Hepatocyte (in vitro differentiated cells): ENCODE results near the gene ACOX2.

Experiments used
- EZH2 ChIP-seq: fragments of 200-600 bp; sonication (generic); IDR thresholded peaks from 2 replicates; pipeline ENCODE4 v1.6.1; 2016; ENCODE audit warnings: antibody characterized with exemption, mild to moderate bottlenecking, borderline replicate concordance
- TF ChIP-seq, protein P1 (sequence below): fragments of 200-600 bp; sonication (generic); IDR thresholded peaks from 2 replicates; pipeline ENCODE4 v1.5.1; 2016; ENCODE audit warnings: antibody characterized with exemption, mild to moderate bottlenecking; ENCODE audit not compliant: poor library complexity

DNA sequence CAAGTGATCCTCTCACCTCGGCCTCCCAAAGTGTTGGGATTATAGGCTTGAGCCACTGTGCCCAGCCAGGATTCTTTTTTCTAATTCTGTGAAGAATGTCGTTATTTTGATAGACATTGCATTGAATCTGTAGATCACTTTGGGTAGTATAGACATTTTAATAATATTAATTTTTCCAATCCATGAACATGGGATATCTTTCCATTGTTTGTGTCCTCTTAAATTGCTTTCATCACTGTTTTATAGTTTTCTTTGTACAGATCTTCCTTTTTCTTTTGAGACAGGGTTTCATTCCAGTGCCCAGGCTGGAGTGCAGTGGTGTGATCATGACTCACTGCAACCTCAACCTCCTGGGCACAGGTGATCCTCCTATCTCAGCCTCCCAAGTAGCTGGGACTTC is 56.7 kb downstream of the ACOX2 start:
- TF ChIP-seq, protein P1, sequence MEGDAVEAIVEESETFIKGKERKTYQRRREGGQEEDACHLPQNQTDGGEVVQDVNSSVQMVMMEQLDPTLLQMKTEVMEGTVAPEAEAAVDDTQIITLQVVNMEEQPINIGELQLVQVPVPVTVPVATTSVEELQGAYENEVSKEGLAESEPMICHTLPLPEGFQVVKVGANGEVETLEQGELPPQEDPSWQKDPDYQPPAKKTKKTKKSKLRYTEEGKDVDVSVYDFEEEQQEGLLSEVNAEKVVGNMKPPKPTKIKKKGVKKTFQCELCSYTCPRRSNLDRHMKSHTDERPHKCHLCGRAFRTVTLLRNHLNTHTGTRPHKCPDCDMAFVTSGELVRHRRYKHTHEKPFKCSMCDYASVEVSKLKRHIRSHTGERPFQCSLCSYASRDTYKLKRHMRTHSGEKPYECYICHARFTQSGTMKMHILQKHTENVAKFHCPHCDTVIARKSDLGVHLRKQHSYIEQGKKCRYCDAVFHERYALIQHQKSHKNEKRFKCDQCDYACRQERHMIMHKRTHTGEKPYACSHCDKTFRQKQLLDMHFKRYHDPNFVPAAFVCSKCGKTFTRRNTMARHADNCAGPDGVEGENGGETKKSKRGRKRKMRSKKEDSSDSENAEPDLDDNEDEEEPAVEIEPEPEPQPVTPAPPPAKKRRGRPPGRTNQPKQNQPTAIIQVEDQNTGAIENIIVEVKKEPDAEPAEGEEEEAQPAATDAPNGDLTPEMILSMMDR: no peak
- no peak for TF ChIP-seq EZH2
